ENCODE measurements around the gene WBP2NL.

The WBP2NL gene

GRCh38 chr22:42010778-42011177 is 12.2 kb downstream of the WBP2NL start:
- H3K36me3 ChIP-seq: no peaks in the 10 kb centered on the region
- DNase-seq: no peak
- H3K27me3 ChIP-seq (ENCODE audit: insufficient read depth, low read depth, severe bottlenecking): no peaks in the 10 kb centered on the region
- no peak overlapping the region for H3K27ac ChIP-seq
- peaks cover 7% of the 10 kb centered on the region for H3K9me3 ChIP-seq (ENCODE audit: severe bottlenecking)
- no peak for TF ChIP-seq CTCF (IDR thresholded peaks at IDR 0.05; ENCODE audit: low read depth, low read length)
- no peak overlapping the region for H3K4me3 ChIP-seq (ENCODE audit: low read depth, low read length)

- TF ChIP-seq CTCF (IDR thresholded peaks at IDR 0.05; ENCODE audit: low read depth, low read length): no peak
- Histone ChIP-seq H3K4me3 (ENCODE audit: low read depth, low read length) (no peak overlapping the region), H3K9me3 (ENCODE audit: severe bottlenecking) (peaks cover 7% of the 10 kb centered on the region), H3K27me3 (ENCODE audit: insufficient read depth, low read depth, severe bottlenecking) (no peaks in the 10 kb centered on the region), H3K36me3 (no peaks in the 10 kb centered on the region), H3K27ac (no peak overlapping the region)
- no peak for DNase-seq
Measured at GRCh38 chr22:42013385-42013784, 14.8 kb downstream of the WBP2NL start.

GRCh38 chr22:42016111-42016510 is 17.5 kb downstream of the WBP2NL start:
- no peaks in the 10 kb centered on the region for H3K27me3 ChIP-seq (ENCODE audit: insufficient read depth, low read depth, severe bottlenecking)
- no peak overlapping the region for H3K4me3 ChIP-seq (ENCODE audit: low read depth, low read length)
- no peaks in the 10 kb centered on the region for H3K9me3 ChIP-seq (ENCODE audit: severe bottlenecking)
- H3K27ac ChIP-seq: no peak overlapping the region
- no peak for TF ChIP-seq CTCF (IDR thresholded peaks at IDR 0.05; ENCODE audit: low read depth, low read length)
- H3K36me3 ChIP-seq: no peaks in the 10 kb centered on the region
- no peak for DNase-seq

- H3K9me3 ChIP-seq (ENCODE audit: severe bottlenecking): no peaks in the 10 kb centered on the region
Measured at GRCh38 chr22:42018224-42018623, 19.6 kb downstream of the WBP2NL start.

GRCh38 chr22:42021571-42021970 is 23.0 kb downstream of the WBP2NL start:
- Histone ChIP-seq H3K9me3 (ENCODE audit: severe bottlenecking) (no peaks in the 10 kb centered on the region), H3K27ac (no peak overlapping the region), H3K36me3 (no peaks in the 10 kb centered on the region), H3K4me3 (ENCODE audit: low read depth, low read length) (no peak overlapping the region), H3K27me3 (ENCODE audit: insufficient read depth, low read depth, severe bottlenecking) (no peaks in the 10 kb centered on the region)
- TF ChIP-seq CTCF (IDR thresholded peaks at IDR 0.05; ENCODE audit: low read depth, low read length): no peak
- no peak for DNase-seq

More at GRCh38 chr22:42018224-42018623, 19.6 kb downstream of the WBP2NL start:
- no peak for TF ChIP-seq CTCF (IDR thresholded peaks at IDR 0.05; ENCODE audit: low read depth, low read length)
- H3K27me3 ChIP-seq (ENCODE audit: insufficient read depth, low read depth, severe bottlenecking): no peaks in the 10 kb centered on the region
- H3K27ac ChIP-seq: no peak overlapping the region
- no peaks in the 10 kb centered on the region for H3K36me3 ChIP-seq
- H3K4me3 ChIP-seq (ENCODE audit: low read depth, low read length): no peak overlapping the region
- no peak for DNase-seq

- no peak overlapping the region for H3K27ac ChIP-seq
- TF ChIP-seq CTCF (IDR thresholded peaks at IDR 0.05; ENCODE audit: low read depth, low read length): no peak
- no peaks in the 10 kb centered on the region for H3K27me3 ChIP-seq (ENCODE audit: insufficient read depth, low read depth, severe bottlenecking)
Measured at GRCh38 chr22:42022162-42022847, 23.7 kb downstream of the WBP2NL start.

More at GRCh38 chr22:42022162-42022847, 23.7 kb downstream of the WBP2NL start:
- Histone ChIP-seq H3K36me3 (no peaks in the 10 kb centered on the region), H3K4me3 (ENCODE audit: low read depth, low read length) (no peak overlapping the region), H3K9me3 (ENCODE audit: severe bottlenecking) (no peaks in the 10 kb centered on the region)
- DNase-seq: no peak
